ENCODE results near the gene FOXP1.

DNA sequence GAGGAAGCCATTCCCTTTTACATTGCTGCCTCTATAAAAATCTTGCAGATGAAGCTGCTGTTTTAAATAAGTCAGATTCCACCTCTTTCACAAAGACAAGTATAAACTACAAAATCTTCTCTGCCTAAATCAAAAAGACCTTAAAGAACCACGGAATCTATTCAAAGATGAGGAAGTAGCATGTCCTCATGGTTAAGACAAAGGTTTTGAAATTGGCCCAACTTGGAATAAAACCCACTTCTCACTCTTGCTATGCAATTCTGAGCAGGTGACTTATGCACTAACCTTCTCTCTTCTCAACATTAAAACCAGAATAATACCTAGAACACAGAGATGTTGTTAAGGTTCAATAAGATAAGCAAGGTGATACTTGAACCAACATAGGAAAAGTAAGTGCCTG, 97.6 kb downstream of the FOXP1 start:
- TF ChIP-seq, protein P1, sequence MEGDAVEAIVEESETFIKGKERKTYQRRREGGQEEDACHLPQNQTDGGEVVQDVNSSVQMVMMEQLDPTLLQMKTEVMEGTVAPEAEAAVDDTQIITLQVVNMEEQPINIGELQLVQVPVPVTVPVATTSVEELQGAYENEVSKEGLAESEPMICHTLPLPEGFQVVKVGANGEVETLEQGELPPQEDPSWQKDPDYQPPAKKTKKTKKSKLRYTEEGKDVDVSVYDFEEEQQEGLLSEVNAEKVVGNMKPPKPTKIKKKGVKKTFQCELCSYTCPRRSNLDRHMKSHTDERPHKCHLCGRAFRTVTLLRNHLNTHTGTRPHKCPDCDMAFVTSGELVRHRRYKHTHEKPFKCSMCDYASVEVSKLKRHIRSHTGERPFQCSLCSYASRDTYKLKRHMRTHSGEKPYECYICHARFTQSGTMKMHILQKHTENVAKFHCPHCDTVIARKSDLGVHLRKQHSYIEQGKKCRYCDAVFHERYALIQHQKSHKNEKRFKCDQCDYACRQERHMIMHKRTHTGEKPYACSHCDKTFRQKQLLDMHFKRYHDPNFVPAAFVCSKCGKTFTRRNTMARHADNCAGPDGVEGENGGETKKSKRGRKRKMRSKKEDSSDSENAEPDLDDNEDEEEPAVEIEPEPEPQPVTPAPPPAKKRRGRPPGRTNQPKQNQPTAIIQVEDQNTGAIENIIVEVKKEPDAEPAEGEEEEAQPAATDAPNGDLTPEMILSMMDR (conservative IDR thresholded peaks at IDR 0.05 in 1 of 2, IDR thresholded peaks at IDR 0.05 in 1 of 2; ENCODE audit: extremely low read depth in 1 of 2, insufficient read depth in 1 of 2, low read depth in 1 of 2, low read length in 2 of 2) = no peak
- TF ChIP-seq EZH2 (IDR thresholded peaks at IDR 0.05; ENCODE audit: borderline replicate concordance, low read length) = no peak

All from mammary epithelial cell (primary cell).